ENCODE measurements around the gene IFFO2. TPM values are rescaled to one million over a fixed set of nuclear protein-coding genes. Genes with fewer than 3 reads are reported as not detected.

IFFO2 gene
- total and polyA plus RNA-seq, 10 of the 15 experiments (the other 5 are each of a cell fraction or from before 2014, with no cell fraction given) = 1.2 to 18.4 (median 6.7) TPM

- TF ChIP-seq TCF3 (IDR thresholded peaks at IDR 0.05; ENCODE audit: borderline replicate concordance, insufficient read depth, low read depth, low read length) = no peak
- TF ChIP-seq, protein P1, sequence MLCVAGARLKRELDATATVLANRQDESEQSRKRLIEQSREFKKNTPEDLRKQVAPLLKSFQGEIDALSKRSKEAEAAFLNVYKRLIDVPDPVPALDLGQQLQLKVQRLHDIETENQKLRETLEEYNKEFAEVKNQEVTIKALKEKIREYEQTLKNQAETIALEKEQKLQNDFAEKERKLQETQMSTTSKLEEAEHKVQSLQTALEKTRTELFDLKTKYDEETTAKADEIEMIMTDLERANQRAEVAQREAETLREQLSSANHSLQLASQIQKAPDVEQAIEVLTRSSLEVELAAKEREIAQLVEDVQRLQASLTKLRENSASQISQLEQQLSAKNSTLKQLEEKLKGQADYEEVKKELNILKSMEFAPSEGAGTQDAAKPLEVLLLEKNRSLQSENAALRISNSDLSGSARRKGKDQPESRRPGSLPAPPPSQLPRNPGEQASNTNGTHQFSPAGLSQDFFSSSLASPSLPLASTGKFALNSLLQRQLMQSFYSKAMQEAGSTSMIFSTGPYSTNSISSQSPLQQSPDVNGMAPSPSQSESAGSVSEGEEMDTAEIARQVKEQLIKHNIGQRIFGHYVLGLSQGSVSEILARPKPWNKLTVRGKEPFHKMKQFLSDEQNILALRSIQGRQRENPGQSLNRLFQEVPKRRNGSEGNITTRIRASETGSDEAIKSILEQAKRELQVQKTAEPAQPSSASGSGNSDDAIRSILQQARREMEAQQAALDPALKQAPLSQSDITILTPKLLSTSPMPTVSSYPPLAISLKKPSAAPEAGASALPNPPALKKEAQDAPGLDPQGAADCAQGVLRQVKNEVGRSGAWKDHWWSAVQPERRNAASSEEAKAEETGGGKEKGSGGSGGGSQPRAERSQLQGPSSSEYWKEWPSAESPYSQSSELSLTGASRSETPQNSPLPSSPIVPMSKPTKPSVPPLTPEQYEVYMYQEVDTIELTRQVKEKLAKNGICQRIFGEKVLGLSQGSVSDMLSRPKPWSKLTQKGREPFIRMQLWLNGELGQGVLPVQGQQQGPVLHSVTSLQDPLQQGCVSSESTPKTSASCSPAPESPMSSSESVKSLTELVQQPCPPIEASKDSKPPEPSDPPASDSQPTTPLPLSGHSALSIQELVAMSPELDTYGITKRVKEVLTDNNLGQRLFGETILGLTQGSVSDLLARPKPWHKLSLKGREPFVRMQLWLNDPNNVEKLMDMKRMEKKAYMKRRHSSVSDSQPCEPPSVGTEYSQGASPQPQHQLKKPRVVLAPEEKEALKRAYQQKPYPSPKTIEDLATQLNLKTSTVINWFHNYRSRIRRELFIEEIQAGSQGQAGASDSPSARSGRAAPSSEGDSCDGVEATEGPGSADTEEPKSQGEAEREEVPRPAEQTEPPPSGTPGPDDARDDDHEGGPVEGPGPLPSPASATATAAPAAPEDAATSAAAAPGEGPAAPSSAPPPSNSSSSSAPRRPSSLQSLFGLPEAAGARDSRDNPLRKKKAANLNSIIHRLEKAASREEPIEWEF (IDR thresholded peaks at IDR 0.05; ENCODE audit: insufficient replicate concordance, low read depth, low read length) = no peak
- TF ChIP-seq, protein P2, sequence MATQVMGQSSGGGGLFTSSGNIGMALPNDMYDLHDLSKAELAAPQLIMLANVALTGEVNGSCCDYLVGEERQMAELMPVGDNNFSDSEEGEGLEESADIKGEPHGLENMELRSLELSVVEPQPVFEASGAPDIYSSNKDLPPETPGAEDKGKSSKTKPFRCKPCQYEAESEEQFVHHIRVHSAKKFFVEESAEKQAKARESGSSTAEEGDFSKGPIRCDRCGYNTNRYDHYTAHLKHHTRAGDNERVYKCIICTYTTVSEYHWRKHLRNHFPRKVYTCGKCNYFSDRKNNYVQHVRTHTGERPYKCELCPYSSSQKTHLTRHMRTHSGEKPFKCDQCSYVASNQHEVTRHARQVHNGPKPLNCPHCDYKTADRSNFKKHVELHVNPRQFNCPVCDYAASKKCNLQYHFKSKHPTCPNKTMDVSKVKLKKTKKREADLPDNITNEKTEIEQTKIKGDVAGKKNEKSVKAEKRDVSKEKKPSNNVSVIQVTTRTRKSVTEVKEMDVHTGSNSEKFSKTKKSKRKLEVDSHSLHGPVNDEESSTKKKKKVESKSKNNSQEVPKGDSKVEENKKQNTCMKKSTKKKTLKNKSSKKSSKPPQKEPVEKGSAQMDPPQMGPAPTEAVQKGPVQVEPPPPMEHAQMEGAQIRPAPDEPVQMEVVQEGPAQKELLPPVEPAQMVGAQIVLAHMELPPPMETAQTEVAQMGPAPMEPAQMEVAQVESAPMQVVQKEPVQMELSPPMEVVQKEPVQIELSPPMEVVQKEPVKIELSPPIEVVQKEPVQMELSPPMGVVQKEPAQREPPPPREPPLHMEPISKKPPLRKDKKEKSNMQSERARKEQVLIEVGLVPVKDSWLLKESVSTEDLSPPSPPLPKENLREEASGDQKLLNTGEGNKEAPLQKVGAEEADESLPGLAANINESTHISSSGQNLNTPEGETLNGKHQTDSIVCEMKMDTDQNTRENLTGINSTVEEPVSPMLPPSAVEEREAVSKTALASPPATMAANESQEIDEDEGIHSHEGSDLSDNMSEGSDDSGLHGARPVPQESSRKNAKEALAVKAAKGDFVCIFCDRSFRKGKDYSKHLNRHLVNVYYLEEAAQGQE (IDR thresholded peaks at IDR 0.05; ENCODE audit: low read depth, low read length) = no peak
- TF ChIP-seq NR2C1 (IDR thresholded peaks at IDR 0.05) = no peak
- no peak for TF ChIP-seq SKIL (IDR thresholded peaks at IDR 0.05; ENCODE audit: low read depth, poor library complexity, severe bottlenecking)
- TF ChIP-seq POLR2AphosphoS5 (IDR thresholded peaks at IDR 0.05; ENCODE audit: low read length) = no peak
- TF ChIP-seq BCLAF1 (IDR thresholded peaks at IDR 0.05) = no peak
Observed at GRCh38 chr1:18886003-18886335, 70.5 kb downstream of the IFFO2 start (continued).

Data from GM12878 (cell line).